ENCODE measurements around the gene GTSF1L.

The GTSF1L gene

DNA sequence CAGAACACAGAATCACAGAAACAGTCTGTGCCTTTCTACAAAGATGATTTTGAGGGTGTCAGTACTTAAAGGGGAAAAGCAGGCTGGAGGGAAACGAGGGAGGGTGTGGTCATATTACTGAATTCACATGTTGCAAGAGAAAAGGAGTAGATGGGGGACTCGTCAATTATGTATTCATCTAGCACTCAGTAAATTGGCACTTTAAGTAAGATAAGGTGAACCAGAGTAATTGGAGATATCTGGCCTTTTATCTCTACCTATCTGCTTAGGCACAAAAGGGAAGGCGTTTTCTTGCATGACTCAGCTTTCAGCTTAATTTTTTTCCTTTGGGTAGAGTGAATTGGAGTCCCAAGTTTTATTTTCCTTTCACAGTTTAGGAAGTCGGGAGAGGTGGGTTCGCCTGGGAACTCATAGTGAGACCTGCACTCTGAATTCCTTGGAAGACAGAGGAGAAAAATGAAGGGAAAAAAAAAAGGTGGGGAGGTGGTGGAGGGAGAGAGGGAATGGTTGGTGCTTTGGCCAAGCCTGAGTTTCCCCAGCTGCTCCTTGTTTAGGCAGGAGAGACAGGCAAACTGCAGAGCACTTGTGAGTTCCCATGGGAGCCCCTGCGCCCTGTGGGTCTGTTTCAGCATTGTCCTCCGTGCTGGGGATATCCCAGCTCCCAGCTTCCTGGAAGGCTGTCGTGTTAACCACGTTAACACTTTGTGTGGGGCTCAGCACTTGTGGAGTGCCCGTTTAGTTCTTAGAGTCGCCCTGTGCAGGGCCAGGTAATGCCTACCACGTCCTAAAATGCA is 19.7 kb upstream of the GTSF1L start:
- DNase-seq (ENCODE audit: low read depth): no peak

DNA sequence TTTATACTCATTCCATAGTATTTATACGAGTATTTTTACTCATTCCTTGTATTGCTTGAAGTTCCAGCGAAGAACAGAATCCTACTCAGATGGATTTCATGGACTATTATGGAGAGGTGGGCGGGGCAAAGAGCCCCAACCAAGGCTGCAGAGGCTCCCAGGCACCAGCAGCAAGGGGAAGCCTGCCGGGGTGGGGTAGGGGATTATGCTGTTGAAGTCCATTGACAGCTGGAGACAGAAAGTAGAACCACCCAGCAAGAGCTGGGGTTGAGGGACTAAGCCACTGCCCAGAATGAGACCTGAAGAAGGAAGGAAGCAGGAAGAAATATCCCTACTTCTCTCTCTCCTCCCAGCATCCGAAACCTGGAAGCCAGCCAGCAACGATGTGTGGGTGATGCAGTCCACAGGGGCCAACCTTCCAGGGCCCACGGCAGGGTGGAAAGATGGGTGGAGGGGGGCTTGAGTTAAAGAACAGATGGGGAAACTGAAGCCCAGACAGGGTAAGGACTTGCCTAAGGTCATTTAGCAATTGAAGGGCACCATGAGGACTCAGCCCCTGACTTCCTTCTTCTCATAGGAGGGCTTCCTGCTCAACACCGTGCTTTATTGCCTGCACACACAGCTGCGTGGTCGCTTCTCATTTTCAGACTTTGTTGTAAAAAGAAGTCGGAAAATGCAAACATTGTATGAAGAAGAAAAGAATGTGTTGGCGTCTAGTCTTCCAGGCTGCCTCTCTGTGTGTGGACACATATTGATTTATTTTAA is 18.3 kb upstream of the GTSF1L start:
- no peak for DNase-seq (ENCODE audit: low read depth)

DNA sequence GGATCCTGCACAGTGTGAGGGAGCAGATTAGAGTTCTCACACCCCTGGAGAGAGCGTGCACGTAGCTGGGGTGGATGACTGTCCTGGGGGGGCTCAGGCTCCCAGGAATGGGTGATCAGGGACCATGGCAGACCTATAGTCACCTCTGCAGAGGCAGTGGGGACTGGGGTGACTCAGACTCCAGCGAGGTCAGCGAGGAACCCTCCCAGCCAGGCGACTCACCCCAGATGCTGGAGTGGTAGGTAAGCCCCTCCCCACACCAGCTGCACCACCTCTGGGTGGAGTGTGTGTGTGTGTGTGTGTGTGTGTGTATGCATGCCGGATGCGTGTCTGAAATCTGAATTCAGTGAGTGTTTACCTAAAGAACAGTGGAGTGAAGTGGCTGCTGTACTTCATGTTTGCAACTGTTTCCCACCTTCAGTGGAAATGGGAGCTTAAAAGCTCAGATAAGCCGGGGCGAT is 17.4 kb upstream of the GTSF1L start:
- DNase-seq (ENCODE audit: low read depth): no peak

DNA sequence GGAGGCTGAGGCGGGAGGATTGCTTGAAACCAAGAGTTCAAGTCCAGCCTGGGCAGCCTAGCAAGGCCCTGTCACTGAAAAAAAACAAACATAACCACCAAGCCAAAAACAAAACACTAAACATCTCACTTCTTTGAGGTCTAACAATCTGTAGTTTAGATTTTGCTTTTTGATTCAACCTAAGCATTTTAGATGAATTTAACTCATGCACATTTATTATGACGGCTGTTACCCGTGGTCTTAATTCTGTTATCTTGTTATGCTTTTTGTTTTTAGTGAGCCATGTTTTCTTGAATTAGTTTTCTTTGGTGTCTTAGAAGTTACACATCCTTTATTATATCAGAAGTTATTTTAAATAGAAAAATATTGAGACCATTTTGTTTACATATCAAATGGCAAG is 13.8 kb upstream of the GTSF1L start:
- DNase-seq (ENCODE audit: low read depth): no peak

DNA sequence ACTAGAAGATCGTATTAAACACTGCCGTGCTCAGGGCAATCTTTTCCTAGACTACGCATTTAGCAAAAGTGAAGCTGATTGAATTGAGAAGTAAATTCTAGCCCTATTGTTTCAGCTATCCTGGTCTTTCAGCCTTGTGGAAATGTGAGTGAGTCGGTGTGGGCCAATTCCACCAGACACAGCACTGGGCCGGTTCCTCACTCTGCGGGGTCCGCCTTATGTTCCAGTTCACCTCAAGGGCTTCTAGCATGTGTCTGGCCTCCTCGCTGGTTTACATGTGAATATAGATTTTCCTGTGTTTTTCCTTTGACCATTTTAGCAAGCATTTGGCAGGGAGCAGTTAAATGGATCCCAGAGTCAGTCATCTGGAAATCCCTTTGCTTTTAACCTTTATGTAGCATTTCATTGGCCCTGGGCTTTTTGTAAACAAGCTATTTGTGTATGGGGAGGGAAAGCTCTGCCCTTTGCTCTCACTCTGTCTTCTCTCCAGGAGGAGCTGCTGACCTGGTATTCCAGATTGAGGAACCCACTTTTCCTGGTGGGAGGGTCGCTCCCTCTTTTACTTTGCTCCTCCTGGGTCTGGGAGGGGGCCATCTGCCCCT is 12.4 kb upstream of the GTSF1L start:
- no peak for DNase-seq (ENCODE audit: low read depth)

DNA sequence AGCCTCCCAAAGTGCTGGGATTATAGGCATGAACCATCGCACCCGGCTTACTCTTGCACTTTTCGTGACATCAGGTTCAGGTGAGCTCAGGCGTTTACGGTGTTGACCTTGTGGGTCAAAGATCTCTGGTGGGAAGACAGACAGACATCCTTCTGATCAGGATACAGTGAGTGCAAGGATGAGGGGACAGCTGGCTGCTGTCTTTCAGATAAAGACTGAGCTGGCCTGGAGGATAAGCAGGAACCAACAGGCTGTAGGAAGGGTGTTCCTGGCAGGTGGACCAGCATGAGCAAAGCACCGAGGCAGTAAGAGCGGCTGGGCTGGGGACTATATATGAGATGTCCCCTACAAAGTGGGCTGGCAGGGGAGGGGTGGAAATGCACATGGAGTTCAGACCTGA is 11.1 kb upstream of the GTSF1L start:
- DNase-seq (ENCODE audit: low read depth): no peak

DNA sequence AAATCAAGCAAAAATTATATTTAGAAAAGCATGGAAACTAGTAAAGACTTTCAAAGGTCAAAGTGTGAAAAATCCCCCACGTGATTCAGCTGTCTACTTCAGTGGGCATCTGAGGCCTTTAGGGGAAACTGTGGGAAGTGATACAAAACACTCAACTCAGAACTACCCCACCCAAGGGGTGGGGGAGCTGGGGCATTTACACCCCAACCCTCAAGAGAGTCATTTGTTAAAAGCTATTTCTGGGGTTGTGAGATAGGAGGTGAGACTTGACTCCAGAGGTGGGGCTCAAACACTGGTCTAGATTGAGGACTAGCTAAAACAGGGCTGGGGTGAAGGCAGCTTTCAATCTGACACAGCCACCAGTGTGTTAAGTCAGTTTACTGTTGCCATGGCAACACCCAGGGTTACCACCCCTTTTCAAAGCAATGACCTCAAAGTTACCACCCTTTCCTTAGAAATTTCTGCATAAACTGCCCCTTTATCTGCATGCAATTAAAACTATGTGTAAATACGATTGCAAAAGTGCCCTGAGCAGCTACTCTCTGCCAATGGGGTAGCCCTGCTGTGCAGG is 9.9 kb upstream of the GTSF1L start:
- peak; percentile 36 for DNase-seq (ENCODE audit: low read depth)

DNA sequence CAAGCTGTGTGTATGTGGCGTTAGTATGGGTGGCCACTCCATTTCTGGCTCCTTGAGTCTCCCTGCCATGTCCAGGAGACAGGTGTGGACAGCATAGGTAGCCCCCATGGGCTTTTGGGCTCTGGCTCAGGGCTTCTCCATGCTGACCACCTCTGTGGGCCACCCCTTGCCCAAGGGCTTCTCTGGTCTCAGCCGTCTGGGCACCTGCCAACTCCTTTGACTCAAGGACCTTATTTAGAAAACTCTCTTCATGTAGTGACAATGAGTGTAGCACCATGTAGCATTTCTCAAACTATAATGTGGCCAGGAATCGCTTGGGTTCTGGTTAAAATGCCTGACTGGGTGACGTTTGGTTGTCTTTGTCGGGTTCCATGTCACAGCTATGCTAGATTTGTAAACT is 5.1 kb upstream of the GTSF1L start:
- DNase-seq (ENCODE audit: low read depth): no peak

DNA sequence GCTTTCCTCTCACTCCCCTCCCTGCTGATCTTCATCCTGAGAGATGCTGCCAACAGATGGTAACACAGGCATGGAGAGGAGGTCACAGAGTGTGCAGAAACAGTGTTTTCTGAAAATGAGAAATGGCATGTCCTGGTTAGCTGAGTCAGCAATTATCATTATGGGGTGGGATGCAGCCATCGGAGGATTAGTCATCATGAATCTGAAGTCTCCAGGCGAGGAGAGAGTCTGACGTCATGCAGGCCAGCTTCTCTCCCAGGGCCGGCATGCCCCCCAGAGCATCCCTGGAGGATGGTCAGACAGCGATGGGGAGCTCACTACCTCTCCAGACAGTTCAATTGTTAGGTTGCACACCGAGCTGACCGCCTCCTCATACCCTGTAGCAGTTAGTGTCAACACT is 4.7 kb upstream of the GTSF1L start:
- DNase-seq (ENCODE audit: low read depth): peak; percentile 19

DNA sequence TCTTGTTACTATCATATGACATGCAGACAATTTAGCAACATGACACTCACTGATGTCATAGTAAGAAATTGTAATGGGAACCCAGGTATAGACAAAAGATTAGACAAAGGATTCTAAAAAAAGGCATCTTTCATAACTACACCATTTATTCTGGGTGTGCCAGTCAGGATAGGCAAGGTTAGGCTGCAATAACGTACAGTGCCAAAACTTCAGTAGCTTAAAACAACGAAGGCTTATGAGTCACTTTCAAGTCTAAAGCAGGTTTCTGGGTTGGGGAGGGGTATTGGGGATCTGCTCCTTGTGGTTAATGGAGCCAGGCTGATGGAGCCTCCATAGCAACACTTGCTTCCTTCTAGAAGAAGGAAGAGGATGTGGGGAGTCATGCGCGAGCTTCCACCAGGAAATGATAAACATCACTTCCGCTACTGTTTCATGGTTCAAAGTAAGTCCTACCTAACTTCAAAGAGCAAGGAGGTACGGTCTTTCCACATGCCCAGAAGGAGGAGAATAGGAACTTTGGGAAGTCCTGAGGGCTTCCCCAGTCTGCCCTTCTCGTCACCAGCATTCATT is 2.0 kb upstream of the GTSF1L start:
- DNase-seq (ENCODE audit: low read depth): no peak

DNA sequence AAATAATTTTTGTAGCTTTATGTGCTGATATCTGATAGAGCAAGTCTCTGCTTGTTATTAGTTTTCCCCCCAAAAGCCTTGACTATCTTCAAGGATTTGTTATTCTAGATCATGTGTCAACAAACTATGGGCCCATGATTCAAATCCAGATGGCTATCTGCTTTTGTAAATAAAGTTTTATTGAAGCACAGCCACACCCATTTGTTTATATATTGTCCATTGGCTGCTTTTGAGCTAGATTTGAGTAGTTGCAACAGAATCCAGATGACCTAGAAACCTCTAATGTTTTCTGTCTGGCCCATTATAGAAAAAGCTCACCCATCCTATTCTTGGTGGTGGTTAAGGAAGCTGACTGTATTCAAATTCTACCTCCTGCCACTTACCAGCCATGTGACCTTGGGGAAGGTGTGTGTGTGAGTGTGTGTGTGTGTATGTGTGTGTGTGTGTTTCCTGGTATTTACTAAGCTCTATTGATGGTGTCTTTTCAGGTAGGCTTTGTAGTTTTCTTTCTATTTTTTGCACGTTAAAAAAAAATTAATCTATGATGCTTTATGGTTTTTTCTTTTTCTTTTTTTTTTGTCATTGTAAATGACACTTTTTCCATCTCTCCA is 1.3 kb upstream of the GTSF1L start:
- DNase-seq (ENCODE audit: low read depth): no peak

DNA sequence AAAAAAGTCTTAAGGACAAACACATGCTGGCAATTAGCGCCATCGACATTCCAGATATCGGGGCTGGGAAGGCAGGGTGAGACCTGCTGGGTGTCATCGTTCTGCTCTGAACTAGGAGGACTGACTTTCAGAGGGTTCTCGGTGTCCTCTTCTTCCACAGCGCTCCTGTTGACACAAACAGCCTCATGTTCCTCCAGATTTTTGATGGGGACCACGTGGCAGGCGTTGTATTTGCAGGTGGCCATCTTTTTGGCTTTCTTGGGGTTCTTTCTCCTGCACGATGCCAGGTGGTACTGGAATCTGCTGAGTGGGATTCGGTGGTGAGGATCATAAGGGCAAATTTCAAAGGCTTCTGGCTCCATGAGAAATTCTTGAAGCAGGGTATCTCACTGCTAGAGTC is 469 bp downstream of the GTSF1L start:
- no peak for DNase-seq (ENCODE audit: low read depth)

DNA sequence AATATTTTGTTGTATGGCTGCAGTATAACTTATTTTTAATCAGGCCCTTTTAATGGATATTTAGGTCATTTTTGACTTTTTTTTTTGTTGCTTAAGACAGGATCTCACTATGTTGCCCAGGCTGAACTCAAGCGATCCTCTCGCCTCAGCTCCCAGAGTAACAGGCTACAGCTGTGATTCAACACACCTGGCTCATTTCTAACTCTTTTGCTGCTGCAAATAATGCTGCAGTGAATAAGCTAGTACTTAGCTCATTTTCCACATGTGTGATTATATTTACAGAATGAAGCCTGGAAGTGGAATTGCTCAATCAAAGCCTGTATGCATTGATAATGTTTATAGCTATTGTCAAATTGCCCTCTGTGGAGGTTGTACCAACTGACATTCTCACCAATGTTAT is 1.1 kb downstream of the GTSF1L start:
- no peak for DNase-seq (ENCODE audit: low read depth)

DNA sequence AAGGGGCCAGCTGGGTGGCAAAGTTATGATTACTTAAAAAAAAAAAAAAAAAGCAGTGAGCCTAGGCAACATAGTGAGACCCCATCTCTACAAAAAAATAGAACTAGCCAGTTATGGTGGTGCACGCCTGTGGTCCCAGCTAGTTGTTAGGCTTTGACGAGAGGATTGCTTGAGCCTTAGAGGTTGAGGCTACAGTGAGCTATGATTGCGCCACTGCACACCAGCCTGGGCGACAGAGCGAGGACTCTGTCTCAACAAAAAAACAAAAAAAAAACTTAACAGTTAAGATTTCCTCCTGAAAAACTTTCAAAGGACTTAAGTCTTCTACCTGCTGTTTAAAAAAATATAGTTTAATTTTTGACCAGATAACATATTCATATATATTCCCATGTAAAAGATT is 2.4 kb downstream of the GTSF1L start:
- no peak for DNase-seq (ENCODE audit: low read depth)

DNA sequence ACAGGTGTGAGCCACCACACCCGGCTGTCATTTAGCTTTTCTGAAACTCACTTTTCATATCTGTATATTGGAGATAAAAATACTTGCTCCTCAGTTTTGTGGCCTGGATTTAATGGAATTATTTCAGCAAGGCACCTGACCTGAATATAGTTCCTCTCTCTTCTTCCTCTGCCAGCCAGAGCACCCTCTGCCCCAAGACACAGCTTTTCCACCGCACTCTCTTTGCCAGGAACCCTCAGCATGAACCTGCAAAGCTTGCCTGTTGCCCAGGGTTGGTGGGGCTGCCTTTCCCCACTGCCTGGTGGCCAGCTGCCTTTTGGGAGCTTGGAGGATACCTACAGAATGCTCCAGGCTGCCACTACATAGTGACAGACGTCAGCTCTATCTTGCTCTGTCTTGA is 3.1 kb downstream of the GTSF1L start:
- DNase-seq (ENCODE audit: low read depth): no peak

DNA sequence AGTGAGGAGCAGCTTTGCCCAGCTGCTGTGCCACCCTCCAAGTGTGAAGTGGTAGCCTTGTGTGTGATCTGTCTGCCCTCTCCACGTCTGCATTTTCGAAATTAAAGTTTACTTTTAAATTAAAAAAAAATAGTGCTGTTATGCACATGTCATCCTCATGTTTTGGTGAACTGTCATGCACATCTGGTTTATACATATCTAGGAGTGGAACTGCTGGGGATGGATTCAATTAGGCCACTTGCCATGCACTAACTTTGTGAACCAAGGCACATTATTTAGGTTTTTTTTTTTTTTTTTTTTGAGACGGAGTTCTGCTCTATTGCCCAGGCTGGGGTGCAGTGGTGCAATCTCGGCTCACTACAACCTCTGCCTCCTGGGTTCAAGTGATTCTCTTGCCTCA is 3.6 kb downstream of the GTSF1L start:
- peak; percentile 73 for DNase-seq (ENCODE audit: low read depth)

DNA sequence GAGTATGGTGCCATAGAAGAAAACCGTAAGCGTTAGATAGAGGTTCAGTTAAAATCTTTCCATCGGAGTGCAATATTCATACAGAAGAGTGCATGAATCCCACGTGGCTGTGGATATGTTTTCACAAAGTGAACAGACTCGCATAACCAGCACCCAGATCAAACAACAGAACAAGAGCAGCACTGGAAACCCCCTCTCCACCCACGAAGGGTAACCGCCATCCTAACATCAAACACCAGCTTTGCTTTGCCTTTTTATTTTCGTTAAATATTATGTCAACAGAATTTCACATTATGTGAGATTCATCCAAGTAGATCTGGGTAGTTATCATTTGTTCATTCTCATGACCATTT is 4.7 kb downstream of the GTSF1L start:
- DNase-seq (ENCODE audit: low read depth): no peak

DNA sequence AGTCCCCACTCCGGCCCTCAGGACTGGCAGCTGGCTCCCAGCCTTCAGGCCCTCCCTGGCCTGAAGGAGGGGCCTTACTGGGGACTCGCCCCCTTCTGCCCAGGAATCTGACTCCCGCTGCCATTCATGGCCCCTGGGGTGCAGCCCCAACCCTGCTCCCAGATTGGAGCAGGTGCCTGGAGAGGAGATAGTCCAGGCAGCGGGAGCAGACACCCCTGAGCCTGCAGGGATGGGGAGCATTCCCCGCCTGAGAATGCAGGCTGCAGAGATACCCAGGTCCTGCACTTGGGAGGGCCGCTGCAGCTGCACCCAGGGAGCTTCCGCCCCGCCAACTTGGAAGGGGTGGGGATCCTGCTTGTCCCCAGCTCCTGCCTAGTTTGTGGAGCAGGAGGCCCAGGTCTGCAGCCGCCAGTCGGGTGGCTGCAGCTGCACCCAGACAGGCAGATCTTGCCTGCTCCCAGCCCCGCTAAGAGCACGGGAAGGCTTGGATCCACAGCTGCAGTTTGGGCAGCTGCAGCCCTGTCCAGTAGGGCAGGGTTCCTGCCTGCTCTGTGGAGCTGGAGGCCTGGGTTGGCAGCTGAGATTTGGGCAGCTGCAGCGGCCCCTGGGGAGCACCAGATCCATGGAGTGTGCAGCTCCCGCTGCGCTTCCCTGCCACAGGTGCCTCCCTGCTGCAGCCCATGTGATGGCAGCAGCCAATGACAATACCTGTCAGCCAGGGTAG is 5.2 kb downstream of the GTSF1L start:
- no peak for DNase-seq (ENCODE audit: low read depth)

DNA sequence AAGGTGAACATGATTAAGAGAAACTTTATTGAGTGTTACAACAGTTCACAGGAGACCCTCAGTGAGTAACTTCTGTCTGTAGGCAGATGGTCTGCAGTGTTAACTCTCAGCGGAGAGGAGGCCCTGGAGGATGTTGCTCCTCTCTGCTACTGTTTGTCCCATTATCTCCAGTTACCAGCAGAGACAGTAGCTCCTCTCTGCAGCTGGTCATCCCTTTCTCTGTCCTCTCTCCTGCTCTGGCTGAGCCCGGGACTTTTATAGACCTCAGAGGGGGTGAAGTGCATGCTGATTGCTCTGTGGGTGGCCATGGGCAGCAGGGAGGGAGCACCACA is 5.7 kb downstream of the GTSF1L start:
- DNase-seq (ENCODE audit: low read depth): no peak

DNA sequence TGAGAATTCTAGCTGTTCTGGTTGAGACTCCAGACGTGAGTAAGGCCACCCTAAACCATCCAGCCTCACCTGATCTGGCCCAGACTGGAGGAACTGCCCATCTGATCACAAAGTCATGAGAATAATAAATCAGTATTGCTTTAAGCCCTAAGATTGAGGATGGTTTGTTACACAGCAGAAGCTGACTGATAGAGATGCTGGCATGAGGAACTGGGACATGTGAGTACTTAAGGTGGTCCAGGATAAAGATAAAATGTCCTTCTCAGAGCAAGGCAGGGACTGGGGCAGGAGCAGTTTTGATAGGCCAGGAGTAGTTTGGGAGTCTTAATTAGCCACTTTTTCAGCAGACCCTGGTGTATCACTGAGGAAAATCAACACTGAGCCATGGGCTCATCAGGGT is 6.8 kb downstream of the GTSF1L start:
- no peak for DNase-seq (ENCODE audit: low read depth)

DNA sequence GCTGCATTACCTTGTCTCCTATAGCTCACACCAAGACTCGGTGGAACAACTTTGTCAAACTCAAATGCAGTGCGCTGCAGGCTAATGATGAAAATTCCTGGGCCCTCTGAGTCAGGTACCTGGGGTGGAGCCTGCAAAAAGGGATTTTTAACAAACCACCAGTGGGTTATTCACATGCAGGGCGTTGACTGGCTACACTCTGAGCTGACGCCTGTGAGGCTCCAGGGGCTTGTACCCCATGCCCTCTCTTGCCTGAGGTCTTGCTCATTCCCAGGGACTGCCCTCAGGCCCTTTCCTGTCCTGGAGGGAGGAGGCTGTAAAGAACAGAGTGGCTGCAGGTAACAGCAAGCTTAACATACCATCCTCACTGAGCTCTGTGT is 9.2 kb downstream of the GTSF1L start:
- no peak for DNase-seq (ENCODE audit: low read depth)
